Urinary bladder (tissue), 4 donors: ENCODE data around the gene ABCA1. TPM values are rescaled to one million over a fixed set of nuclear protein-coding genes. Genes with fewer than 3 reads are reported as not detected.

Experiments
- DNase-seq: peaks from one replicate; pipeline ENCODE4 v3.0.0-alpha.2; 2015; ENCODE audit errors: extremely low spot score
- H3K27ac ChIP-seq: one replicate; pipeline ENCODE4 v1.5.1; 2013; ENCODE audit warnings: low read depth, mild to moderate bottlenecking, moderate library complexity
- H3K36me3 ChIP-seq: one replicate; pipeline ENCODE4 v1.6.1; 2013; ENCODE audit warnings: mild to moderate bottlenecking, moderate library complexity; ENCODE audit not compliant: insufficient read depth
- H3K4me1 ChIP-seq: one replicate; pipeline ENCODE4 v1.6.1; 2013; ENCODE audit warnings: mild to moderate bottlenecking, moderate library complexity; ENCODE audit not compliant: insufficient read depth
- H3K4me3 ChIP-seq: one replicate; pipeline ENCODE4 v1.5.1; 2013; ENCODE audit warnings: low read depth, low read length
- WGBS: extraction: QIAGEN DNeasy Blood & Tissue Kit; methylation state at CpG from one replicate; pipeline ENCODE4 v1.1.7; 2013; 5-methylcytosine and 5-hydroxymethylcytosine counted together
- polyA plus RNA-seq: library from polyadenylated mRNA; stranded (reverse); fragments of 200-250 nt; gene quantifications from one replicate; pipeline ENCODE4 v1.2.3, GENCODE V29; 2013
- total RNA-seq: library from RNA; depleted of rRNA; stranded (reverse); fragments of >200 nt; gene quantifications from one replicate; pipeline ENCODE4 v1.2.3, GENCODE V29; 2014
- donor health status: healthy with polysubstance abuse.
- donor health status: healthy.

Gene ABCA1
- total and polyA plus RNA-seq, 2 donors, result 14.2 to 46.9 TPM

- DNase-seq, result no peak
- 81% methylated on average over 2 of the region's 2 CpGs for WGBS
- Histone ChIP-seq H3K27ac (no peak overlapping the region), H3K36me3 (no peaks in the 10 kb centered on the region), H3K4me3 (no peak overlapping the region), H3K4me1 (no peaks in the 10 kb centered on the region)
These were observed 181.7 kb downstream of the ABCA1 start for GRCh38 chr9:104746285-104746684.

GRCh38 chr9:104745852-104746251 lies 182.1 kb downstream of the ABCA1 start:
- WGBS, result 59% methylated on average over 1 of the region's 1 CpG
- H3K4me3 ChIP-seq, result no peak overlapping the region
- H3K27ac ChIP-seq, result no peak overlapping the region
- H3K36me3 ChIP-seq, result no peaks in the 10 kb centered on the region
- H3K4me1 ChIP-seq, result no peaks in the 10 kb centered on the region
- DNase-seq, result no peak

- WGBS, result 30% methylated on average over 7 of the region's 7 CpGs
- no peaks in the 10 kb centered on the region for H3K36me3 ChIP-seq
- no peak overlapping the region for H3K4me3 ChIP-seq
- no peak overlapping the region for H3K27ac ChIP-seq
- peak; percentile 46 for DNase-seq
- no peaks in the 10 kb centered on the region for H3K4me1 ChIP-seq
These were observed 184.5 kb downstream of the ABCA1 start for GRCh38 chr9:104743376-104743985.

GRCh38 chr9:104740621-104741020 lies 187.3 kb downstream of the ABCA1 start:
- H3K4me3 ChIP-seq, result no peak overlapping the region
- no peak for DNase-seq
- H3K36me3 ChIP-seq, result no peaks in the 10 kb centered on the region
- H3K4me1 ChIP-seq, result no peaks in the 10 kb centered on the region
- H3K27ac ChIP-seq, result no peak overlapping the region
- WGBS, result 41% methylated on average over 1 of the region's 1 CpG

- no peak for DNase-seq
- no peaks in the 10 kb centered on the region for H3K36me3 ChIP-seq
These were observed 189.5 kb downstream of the ABCA1 start for GRCh38 chr9:104738452-104738851.

More at GRCh38 chr9:104738452-104738851, 189.5 kb downstream of the ABCA1 start:
- 53% methylated on average over 3 of the region's 3 CpGs for WGBS
- no peak overlapping the region for H3K4me3 ChIP-seq
- no peaks in the 10 kb centered on the region for H3K4me1 ChIP-seq
- H3K27ac ChIP-seq, result no peak overlapping the region

Other genes starting within 250 kb of the ABCA1 start
- not detected for gene OR13D1, start 233.6 kb downstream of the ABCA1 start, total RNA-seq
- not detected for gene OR13D1, start 233.6 kb downstream of the ABCA1 start, polyA plus RNA-seq
- gene NIPSNAP3A, start 180.5 kb downstream of the ABCA1 start, total RNA-seq, result 64.2 TPM
- gene NIPSNAP3A, start 180.5 kb downstream of the ABCA1 start, polyA plus RNA-seq, result 30.4 TPM
- gene NIPSNAP3B, start 164.0 kb downstream of the ABCA1 start, total RNA-seq, result 10.8 TPM
- 2.9 TPM for gene NIPSNAP3B, start 164.0 kb downstream of the ABCA1 start, polyA plus RNA-seq